Right lung (tissue), 10 donors: ENCODE measurements around the gene AGPAT4. TPM values are rescaled to one million over a fixed set of nuclear protein-coding genes. Genes with fewer than 3 reads are reported as not detected.
A peak's percentile ranks its signal among the peaks of the same experiment; 100 is the strongest.
"Not testable (repeated sequence)": the region's sequence is repeated elsewhere in the genome, so short reads cannot be mapped to it uniquely, and the experiment has no call there.

Source experiments
- DNase-seq, 2 donors: peaks; one replicate each; pipeline ENCODE4 v3.0.0-alpha.2; 2013
- long read RNA-seq, 8 donors: transcript quantifications; one replicate each; lab custom pipeline, GENCODE V29; 2026
- polyA plus RNA-seq, 5 donors: library from polyadenylated mRNA; unstranded; fragments of 120-200 nt; gene quantifications; one replicate each; pipeline versions ENCODE4 v1.2.1 to v1.2.3, GENCODE V29; 2013; ENCODE audit warnings: inconsistent platforms in 1 of 5, low replicate concordance in 1 of 5; ENCODE audit not compliant: insufficient read length in 5 of 5, insufficient read depth in 1 of 5

Gene AGPAT4, protein sequence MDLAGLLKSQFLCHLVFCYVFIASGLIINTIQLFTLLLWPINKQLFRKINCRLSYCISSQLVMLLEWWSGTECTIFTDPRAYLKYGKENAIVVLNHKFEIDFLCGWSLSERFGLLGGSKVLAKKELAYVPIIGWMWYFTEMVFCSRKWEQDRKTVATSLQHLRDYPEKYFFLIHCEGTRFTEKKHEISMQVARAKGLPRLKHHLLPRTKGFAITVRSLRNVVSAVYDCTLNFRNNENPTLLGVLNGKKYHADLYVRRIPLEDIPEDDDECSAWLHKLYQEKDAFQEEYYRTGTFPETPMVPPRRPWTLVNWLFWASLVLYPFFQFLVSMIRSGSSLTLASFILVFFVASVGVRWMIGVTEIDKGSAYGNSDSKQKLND
- 10 to 100 TPM; 11.6 to 19.5 (median 15.1) TPM for polyA plus RNA-seq
- long read RNA-seq, donor 1, full-length matches to known transcripts, result 11 of 11 reads
- long read RNA-seq, donor 1, partial matches to known transcripts, result 0 of 11 reads
- long read RNA-seq, donor 1, other reads (novel, unspliced or antisense), result 0 of 11 reads
- long read RNA-seq, donor 2, full-length matches to known transcripts, result 5 of 5 reads
- long read RNA-seq, donor 2, partial matches to known transcripts, result 0 of 5 reads
- long read RNA-seq, donor 2, other reads (novel, unspliced or antisense), result 0 of 5 reads
- long read RNA-seq, donor 3, full-length matches to known transcripts, result 3 of 3 reads
- long read RNA-seq, donor 3, partial matches to known transcripts, result 0 of 3 reads
- long read RNA-seq, donor 3, other reads (novel, unspliced or antisense), result 0 of 3 reads
- long read RNA-seq, donor 4, partial matches to known transcripts, result 0 of 1 reads
- long read RNA-seq, donor 4, other reads (novel, unspliced or antisense), result 0 of 1 reads
- long read RNA-seq, donor 5, full-length matches to known transcripts, result 1 of 1 reads
- long read RNA-seq, donor 5, partial matches to known transcripts, result 0 of 1 reads
- long read RNA-seq, donor 5, other reads (novel, unspliced or antisense), result 0 of 1 reads
- long read RNA-seq, donor 6, full-length matches to known transcripts, result 7 of 7 reads
- long read RNA-seq, donor 6, partial matches to known transcripts, result 0 of 7 reads
- long read RNA-seq, donor 6, other reads (novel, unspliced or antisense), result 0 of 7 reads
- long read RNA-seq, donor 7, partial matches to known transcripts, result 6 of 6 reads
- long read RNA-seq, donor 7, other reads (novel, unspliced or antisense), result 0 of 6 reads
- long read RNA-seq, donor 8, result 0 reads

DNA sequence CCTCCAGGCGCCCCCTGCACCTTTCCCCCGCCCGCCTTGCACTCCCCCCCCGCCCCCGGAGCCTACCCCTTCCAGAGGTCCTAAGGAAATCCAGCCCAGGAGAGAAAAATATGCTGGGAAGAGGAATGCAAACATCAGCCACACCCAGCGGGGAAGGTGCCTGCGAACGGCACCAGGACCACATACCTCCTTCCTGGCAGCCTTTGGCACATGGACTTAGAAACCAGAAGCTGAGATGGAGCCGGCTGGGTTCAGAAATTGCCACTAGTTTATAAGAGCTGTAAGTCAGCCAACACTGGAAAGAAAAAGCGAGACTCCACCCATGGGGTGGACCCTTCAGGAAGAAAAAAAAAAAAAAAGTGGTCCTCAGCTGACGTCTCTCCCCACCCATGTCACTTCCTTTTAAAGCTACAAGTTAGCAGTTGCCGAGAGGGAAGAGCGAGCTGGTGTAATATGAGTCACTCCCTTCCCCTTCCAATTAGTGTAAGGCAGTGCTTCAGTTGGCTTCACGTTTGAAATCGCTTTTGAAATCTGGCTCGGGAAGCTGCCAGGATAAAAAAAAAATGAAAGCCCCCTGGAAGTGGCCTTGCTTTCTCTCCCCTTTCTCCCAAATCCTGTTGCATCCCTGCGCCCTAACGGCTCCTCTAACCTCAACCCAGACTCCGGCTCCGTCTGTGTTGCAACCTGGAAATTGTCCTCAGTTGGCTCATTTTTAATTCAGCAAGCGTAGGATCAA is at the start of gene AGPAT4:
Gene AGPAT4, minus strand, starts transcription at position 310 of the 736 bp plus-strand sequence. CDS start 41,848 bp downstream, outside the sequence.
- DNase-seq, result peak; percentile 92 to 93

DNA sequence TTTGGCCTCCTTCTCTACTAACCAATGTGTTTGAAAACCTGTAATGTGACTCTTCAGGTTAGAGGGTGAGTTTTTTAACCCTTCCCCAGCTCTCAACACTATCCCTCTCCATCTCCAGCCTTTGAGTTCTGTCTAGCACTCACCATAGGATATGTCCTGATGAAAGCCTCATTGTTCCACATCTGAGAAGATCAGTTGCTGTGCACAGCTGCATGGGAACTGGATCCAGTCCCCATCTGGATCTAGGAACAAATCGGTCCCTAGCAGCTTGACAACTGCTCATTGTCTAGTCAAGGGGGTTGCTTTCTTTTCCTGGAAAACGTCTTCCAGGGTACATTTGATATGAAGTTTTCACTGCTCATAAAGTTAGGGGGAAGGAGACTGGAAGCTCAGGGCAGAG is 45.4 kb upstream of the AGPAT4 start:
- DNase-seq, result no peak

DNA sequence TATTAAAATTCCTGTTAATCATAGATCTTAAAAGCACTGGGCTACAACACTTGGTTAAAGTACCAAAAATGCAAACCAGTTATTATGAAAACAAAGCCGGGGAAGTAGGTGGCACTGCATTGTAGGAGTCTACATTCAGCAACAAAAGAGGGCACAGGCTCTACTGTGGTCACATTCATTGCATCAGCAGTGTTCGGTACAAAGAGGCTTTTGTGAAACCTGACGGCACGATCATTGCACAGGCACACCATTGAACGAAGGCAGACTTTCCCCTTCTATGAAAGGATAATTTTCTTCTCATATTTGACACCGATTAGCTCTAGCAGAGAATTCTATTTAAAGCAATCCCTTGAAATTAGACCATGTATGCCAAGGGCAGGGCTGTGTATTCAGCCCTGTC is 44.6 kb upstream of the AGPAT4 start:
- DNase-seq, result no peak

DNA sequence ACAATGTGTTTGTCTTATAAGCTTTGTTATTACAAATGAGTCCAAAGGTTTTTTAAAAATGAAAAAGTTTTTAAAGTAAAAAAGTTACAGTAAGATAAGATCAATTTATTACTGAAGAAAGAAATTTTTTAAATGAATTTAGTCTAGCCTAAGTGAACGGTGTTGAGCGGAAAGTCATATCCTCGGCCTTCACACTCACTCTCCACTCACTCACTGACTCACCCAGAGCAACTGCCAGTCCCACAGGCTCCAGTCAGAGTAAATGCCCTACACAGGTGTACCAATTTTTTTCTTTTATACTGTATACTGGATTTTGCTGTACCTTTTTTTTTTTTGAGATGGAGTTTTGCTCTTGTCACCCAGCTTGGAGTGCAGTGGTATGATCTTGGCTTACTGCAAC is 42.7 kb upstream of the AGPAT4 start:
- DNase-seq, result no peak

DNA sequence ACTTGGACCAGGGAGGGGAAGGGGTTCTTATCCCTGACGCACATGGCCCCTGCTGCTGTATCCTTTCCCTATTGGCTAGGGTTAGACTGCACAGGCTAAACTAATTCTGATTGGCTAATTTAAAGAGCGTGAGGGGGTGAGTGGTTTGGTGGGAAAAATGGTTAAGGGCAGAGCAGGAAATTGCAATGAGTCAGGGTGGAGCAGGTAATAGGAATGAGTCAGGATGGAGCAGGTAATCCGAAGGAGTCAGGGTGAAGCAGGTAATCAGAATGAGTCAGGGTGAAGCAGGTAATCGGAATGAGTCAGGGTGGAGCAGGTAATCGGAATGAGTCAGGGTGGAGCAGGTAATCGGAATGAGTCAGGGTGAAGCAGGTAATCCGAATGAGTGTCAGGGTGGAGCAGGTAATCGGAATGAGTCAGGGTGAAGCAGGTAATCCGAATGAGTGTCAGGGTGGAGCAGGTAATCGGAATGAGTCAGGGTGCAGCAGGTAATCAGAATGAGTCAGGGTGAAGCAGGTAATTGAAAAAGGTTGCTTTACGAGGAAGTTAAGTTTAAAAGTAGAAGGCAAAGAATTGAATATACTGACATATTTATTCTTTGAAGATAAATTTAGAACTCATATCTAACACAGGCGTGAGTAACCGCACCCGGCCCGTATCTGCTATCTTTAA is 41.5 kb upstream of the AGPAT4 start:
- not testable (repeated sequence) for DNase-seq

DNA sequence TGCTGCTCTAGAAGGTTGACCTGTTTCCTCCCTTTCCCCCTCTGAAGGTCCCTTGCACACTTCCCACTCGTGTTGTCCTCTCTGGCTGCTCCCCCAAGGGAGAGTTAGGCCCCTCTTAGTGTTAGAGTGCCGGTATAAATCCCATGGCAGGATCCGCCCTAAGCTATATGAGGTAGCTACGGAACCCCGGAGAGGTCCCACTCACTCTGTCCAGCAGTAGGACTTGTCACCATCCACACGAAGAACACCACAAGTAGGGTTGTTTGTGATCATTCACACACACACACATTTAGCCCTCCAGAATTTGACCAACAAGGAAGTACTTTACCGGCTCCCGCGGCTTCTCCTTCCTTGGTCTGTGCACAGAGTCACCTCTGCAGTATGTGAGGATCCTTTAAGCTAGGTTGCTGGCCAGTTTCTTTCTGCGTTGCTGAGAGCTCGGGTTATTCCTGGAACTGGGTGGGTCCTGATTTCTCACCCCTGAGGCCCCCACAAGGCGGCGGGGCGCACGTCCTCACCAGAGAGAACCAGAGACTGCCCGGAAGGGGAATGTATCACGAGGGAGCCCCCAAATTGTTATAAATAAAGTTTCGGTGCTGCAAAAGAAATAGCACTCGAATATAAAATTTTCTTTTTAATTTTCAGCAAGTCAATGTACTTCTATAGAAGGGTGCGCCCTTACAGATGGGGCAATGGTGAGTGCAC is 40.8 kb upstream of the AGPAT4 start:
- not testable (repeated sequence) for DNase-seq

DNA sequence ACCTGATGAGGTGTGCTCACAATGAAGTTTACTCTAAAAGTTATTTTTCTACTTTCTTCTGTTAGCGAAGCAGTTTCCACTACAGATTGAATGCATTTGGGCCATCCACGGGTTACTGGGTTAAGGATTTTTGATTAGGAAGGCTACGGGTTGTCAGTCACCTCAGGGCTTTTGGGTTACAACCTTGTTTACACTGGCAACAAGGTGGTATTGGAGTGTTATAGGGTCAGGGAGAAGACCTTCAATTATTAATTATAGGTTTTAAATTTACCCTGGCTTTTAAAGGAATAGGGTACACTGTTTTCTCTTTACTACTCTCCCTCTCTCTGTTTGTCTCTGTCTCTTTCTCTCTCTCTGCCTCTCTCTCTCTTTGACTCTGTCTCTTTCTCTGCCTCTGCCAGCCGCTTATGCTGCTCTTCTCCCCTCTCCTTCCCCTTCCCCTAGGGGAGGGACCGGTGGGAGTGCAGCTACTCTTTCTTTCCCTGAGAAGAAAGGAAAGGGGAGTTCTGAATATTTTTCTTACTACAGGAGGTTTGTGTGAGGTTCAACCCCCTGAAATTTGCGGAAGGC is 40.2 kb upstream of the AGPAT4 start:
- no peak for DNase-seq

DNA sequence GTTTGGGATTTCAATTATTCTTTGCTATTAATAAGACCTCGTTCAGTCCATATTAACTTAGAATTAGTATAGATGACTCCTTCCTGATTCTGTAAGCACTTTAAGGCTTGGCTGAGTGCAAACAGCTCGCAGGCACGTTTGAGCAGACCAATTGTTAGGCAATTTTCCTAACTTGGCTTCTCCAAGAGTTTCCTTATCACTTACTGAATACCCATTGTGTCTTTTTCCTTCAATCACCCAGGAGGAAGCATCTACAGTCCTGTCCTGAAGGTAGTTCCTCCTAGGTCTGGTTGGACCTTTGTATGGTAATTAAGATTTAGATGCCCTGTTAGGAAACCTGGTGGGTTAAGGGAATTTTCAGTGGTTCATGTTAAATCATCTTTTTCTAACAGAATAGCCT is 39.6 kb upstream of the AGPAT4 start:
- DNase-seq, result not testable (repeated sequence)

DNA sequence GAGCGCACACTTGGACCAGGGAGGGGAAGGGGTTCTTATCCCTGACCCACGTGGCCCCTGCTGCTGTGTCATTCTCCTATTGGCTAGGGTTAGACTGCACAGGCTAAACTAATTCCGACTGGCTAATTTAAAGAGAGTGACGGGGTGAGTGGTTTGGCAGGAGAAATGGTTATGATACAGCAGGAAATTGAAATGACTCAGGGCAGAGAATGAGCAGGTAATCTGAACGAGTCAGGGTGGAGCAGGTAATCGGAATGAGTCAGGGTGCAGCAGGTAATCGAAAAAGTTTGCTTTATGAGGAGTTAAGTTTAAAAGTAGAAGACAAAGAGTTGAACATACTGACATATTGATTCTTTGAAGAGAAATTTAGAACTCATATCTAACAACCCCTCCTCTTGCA is 35.9 kb upstream of the AGPAT4 start:
- DNase-seq, result not testable (repeated sequence)

DNA sequence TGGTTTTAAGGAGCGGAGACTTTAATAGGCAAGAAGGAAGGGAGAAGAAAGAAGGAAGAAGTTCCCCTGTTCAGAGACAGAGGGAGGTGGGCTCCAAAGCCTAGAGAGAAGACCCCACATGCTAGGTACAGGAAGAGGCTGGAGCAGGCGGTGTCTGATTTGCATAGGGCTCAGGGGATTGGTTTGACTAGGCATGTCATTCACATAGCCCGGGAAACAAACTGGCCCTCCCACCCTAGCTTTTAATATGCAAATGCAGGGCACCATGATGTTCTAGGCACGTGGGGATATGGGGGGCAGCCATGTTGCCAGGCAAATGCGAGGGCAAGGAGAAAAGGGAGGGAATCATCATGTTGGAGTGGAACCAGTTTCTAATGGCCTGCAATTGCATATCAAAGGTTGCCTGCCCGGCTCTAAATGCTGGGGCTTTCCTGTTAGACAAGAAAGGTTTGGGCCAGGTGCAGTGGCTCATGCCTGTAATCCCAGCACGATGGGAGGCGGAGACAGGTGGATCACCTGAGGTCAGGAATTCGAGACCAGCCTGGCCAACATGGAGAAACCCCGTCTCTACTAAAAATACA is 34.3 kb upstream of the AGPAT4 start:
- no peak for DNase-seq

DNA sequence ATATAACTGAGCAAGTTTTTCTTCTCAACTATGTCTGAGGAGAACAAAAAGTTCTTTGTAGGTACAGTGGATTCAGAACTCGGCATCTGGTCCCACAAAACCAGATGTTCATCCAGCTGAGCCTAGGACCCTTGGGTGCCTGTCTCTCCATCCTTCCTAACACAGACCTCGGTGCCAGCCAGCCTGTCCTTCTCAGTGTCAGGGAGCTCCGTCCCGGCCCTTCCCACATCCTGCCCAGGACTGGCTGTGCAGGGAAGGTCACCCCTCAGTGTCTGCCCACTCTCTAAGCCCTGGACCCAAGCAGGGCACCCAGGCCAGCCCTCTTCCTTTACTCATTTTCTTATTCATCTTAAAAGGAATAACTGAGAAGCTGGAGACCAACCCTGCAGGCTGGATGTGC is 32.0 kb upstream of the AGPAT4 start:
- no peak for DNase-seq

DNA sequence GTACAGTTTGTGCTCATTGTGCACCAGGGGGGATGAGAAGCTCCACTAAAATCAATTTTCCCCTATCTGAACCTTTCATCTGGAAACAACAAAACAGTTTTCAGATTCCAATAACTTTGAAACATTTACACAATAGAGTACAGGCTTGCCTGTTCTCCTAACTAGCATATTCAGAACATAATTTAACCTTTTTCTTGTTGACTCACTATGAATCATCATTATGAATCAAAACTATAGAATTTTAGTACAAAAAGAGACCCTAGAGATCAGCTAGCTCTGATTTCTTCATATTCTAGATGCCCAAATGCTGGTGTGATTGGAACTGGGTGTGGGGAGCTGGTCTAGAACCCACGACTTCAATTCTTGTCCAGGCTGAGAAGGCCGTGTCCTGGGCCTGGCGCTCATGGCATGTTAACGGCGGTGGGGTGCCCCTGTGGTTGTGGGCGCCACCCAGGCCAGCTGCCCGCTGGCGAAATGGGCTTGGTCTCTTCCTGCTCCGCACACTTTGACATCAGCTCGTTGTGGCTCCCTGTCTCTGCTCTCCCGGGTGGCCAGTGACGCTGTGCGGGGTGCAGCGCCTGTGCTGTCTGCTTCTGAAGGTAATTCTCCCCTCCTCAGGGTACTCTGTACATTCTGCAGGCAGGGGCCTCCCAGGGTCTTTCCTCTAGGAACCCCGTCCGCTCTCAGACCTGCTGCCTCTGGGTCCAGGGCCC is 29.9 kb upstream of the AGPAT4 start:
- no peak for DNase-seq

DNA sequence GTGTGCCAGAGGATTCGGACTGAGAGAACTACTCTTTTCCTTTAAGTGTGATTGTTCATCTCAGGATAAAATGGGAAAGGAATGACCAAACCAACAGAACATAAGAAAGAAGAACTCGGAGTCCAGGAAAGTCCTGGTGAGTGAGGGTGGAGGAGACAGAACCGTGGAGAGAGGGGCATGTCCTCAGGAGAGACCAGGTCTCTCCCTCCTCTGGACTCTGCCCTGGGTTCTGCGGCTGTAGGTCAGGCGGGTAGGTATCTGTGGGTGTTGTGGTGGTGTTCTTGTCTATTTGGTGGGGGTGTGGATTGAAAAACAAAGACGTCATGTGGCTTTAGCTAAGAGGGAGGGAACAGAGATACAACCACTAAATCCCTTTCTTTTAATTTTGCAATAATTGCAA is 29.1 kb upstream of the AGPAT4 start:
- DNase-seq, result no peak

DNA sequence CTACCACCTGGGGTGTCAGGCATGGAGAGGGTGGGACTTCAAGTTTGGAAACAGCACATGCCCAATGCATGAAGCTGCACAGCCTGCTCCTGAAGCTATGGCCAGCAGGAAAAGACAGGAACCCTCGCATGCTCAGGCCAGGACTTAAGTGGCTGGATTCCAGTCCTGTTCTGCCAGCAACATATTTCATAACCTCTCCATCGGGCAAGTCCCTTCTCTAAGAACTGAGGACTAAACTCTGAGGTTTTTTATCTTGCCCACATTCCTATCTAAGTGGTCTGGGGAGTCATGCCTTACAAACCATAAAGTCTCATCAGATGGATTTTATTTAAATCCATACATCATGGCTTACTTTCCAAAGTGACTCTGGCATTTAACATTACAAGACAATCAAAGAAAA is 27.5 kb upstream of the AGPAT4 start:
- peak; percentile 11 to 15 for DNase-seq

DNA sequence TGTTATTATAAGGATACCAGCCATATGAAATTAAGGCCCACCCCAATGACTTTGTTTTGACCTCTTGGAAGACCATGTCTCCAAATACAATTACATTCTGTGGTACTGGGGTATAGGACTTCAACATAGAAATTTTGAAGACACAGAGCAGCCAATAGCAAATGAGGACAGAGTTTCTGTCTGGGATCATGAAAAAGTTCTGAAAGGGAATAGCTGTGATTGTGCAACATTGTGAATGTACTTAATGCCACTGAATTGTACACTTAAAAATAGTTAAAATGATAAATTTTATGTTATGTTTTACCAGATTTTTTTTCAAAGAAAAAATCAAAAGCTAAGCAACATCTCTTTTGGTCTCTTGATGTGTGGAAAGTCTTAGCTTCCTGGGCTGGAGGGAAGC is 27.0 kb upstream of the AGPAT4 start:
- DNase-seq, result peak in 1 of 2 donors; percentile 2

DNA sequence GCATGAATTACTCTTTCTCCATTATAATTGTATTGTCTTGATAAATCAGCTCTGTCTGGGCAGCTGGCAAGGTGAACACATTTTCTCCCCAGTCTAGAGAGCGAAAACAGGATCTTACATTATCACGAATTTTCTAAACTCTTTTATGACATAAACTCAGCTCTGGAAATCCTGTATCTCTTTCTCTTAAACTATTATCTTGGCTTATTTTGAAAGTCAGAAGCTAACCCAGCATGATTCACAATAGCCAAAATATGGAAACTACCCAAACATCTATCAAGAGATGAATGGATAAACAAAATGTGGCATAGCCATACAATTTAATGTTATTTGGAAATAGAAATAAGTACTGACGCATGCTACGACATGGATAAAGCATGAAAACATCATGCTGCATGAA is 25.9 kb upstream of the AGPAT4 start:
- DNase-seq, result no peak

DNA sequence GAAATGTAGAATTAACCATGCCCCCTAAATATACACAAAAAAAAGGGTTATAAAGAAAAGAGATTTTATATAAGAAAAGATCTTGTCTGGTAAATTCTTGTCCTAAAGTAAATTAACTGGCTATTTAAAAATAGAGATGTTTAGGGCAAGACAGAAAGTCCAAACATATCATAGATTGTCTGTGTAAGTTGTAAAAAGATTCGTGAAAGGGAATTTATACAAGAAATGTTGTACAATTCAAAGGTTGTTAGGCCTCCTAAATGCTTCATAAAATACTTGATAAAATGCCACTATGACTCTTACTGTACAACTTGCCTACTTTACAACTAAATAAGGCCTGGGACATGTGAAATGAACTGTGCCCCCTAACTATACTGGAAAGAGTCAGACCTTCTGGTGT is 21.9 kb upstream of the AGPAT4 start:
- no peak for DNase-seq

DNA sequence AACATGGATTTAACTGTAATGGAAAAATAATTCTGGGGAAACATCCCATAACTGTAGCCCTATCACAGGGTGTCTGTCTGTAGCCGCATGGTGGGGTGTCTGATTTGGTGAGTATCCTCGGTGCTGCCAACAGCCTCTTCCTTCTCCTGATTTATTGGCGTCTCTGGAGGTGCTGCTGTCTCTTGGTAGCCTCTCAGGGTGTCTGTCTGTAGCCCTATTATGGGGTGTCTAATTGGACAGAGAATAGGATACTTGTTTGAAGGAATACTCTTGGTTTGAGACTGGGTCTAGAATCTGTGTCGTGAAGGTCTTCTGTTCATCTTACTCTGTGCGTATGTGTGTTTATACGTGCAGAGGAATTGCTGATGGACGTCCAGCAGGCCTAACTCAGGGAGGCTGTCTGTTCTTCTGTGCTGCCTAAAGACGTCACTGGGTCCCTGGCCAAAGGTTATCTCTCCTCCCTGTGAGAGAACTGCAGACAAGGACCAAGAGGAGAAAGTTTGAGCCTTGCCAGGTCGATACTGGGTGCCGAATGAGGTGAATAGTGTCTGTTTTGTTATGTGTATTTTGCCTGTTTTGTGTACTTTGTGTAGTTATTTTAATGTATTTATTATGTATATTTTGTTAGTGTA is 18.9 kb upstream of the AGPAT4 start:
- DNase-seq, result no peak
